GM12873 (cell line): ENCODE measurements around the gene ZNF280D.

ENCODE experiments used
- TF ChIP-seq, protein P1 (sequence below): IDR thresholded peaks from 2 replicates; pipeline ENCODE4 v1.5.1; 2012; ENCODE audit warnings: low read depth, mild to moderate bottlenecking, moderate library complexity, low read length, control low read depth; ENCODE audit not compliant: insufficient read depth; ENCODE audit errors: missing control alignments

The ZNF280D gene

DNA sequence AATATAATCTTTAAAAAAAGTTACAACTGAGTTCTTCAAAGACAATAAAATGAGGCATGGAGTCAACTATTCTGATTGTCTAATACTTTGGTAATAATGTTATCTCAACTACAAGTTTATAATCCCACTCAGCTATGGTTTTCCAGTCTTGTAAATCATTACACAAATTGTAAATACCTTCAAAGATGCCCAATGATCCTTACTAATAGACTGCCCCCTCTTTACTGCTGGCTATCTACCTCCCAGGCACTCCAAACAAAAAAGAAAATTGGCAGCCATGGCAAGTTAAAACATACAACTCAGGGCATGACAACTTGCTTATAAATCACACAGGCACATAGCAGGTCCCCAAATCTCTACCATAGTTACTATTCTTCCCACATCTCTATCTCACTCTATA is 58.5 kb downstream of the ZNF280D start:
- TF ChIP-seq, protein P1, sequence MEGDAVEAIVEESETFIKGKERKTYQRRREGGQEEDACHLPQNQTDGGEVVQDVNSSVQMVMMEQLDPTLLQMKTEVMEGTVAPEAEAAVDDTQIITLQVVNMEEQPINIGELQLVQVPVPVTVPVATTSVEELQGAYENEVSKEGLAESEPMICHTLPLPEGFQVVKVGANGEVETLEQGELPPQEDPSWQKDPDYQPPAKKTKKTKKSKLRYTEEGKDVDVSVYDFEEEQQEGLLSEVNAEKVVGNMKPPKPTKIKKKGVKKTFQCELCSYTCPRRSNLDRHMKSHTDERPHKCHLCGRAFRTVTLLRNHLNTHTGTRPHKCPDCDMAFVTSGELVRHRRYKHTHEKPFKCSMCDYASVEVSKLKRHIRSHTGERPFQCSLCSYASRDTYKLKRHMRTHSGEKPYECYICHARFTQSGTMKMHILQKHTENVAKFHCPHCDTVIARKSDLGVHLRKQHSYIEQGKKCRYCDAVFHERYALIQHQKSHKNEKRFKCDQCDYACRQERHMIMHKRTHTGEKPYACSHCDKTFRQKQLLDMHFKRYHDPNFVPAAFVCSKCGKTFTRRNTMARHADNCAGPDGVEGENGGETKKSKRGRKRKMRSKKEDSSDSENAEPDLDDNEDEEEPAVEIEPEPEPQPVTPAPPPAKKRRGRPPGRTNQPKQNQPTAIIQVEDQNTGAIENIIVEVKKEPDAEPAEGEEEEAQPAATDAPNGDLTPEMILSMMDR, result no peak

- TF ChIP-seq, protein P1, result no peak
These were observed 60.6 kb downstream of the ZNF280D start for GRCh38 chr15:56672721-56673120.

GRCh38 chr15:56667517-56667916 is 65.8 kb downstream of the ZNF280D start:
- TF ChIP-seq, protein P1, result no peak

DNA sequence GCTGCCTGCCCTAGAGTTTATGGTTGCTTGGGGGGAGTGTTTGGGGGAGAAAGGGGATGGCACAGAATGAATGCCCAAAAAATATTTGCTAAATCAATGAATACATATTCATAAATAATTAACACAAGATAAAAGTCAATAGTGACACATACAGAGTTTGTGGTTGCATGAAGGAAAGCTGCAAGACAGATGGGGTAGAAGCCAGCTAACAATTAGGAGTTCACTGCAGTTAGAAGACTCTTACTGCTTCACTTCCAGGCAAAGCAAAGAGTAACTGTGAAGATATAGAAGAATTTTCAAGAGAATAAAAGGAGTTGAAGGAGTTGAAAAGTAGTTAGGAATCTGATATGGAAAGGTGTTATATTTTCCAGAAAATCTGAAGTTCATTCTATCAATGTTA is 72.4 kb downstream of the ZNF280D start:
- TF ChIP-seq, protein P1, result no peak

GRCh38 chr15:56659197-56659596 is 74.1 kb downstream of the ZNF280D start:
- TF ChIP-seq, protein P1, result no peak

DNA sequence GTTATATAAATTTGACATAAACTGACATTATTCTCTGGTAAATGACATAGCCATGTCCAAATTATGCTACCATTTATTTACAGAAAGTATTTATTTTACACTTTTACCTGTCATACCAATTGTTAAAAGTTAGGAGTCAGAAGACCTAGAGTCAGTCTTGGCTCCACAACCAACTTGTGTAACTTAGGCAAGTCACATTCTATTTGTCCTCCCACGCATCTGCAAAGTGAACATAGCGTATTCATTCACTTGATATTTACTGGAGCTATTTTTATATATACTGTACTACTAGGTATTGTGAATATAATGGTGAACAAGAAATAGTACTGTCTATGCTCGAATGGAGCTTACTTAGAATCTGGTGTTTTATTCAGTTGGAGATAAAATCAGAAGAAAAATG is 78.7 kb downstream of the ZNF280D start:
- TF ChIP-seq, protein P1, result no peak

DNA sequence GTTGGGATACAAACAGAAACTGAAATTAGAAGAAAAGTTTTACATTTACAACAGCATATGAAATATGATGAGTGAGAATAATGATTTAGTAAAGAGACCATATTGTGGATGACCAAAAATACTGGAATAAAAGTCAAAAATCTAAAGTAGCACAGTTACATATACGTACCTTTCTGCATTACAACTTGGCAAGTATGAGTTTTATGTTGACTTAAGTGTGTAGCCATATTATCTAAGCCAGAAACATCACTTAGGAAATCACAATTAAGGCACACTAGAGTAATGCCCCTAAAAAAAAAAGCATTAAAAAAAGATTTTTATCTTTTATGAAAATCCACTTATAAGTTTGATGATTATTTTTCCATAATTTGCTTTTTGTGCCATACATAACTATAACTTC is 79.1 kb downstream of the ZNF280D start:
- TF ChIP-seq, protein P1, result no peak
